GM19238 (cell line): Measurements from ENCODE around the gene ST6GAL1.
"Not testable (repeated sequence)": the region's sequence is repeated elsewhere in the genome, so short reads cannot be mapped to it uniquely, and the experiment has no call there.

Source experiments
- DNase-seq: peaks from one replicate; pipeline ENCODE4 v3.0.0; 2011; ENCODE audit warnings: low spot score; ENCODE audit not compliant: insufficient read length

Gene ST6GAL1

GRCh38 chr3:186967236-186967635, 36.9 kb downstream of the ST6GAL1 start:
- DNase-seq = not testable (repeated sequence)

- no peak for DNase-seq
These were observed 37.4 kb downstream of the ST6GAL1 start for GRCh38 chr3:186967686-186968085.

GRCh38 chr3:186969607-186970006, 39.3 kb downstream of the ST6GAL1 start:
- no peak for DNase-seq

GRCh38 chr3:186971106-186971505, 40.8 kb downstream of the ST6GAL1 start:
- DNase-seq = not testable (repeated sequence)

- DNase-seq = no peak
These were observed 41.3 kb downstream of the ST6GAL1 start for GRCh38 chr3:186971578-186971977.

GRCh38 chr3:186973702-186974101, 43.4 kb downstream of the ST6GAL1 start:
- DNase-seq = no peak

GRCh38 chr3:186974824-186975313, 44.5 kb downstream of the ST6GAL1 start:
- DNase-seq = no peak

GRCh38 chr3:186975726-186976125, 45.4 kb downstream of the ST6GAL1 start:
- no peak for DNase-seq

GRCh38 chr3:186976837-186977750, 46.8 kb downstream of the ST6GAL1 start:
- no peak for DNase-seq

- DNase-seq = no peak
These were observed 48.4 kb downstream of the ST6GAL1 start for GRCh38 chr3:186978712-186979111.

- DNase-seq = no peak
These were observed 49.5 kb downstream of the ST6GAL1 start for GRCh38 chr3:186979852-186980251.

GRCh38 chr3:186980989-186981388, 50.7 kb downstream of the ST6GAL1 start:
- DNase-seq = no peak

- DNase-seq = no peak
These were observed 53.3 kb downstream of the ST6GAL1 start for GRCh38 chr3:186983659-186984058.

GRCh38 chr3:186984064-186984463, 53.7 kb downstream of the ST6GAL1 start:
- DNase-seq = no peak

- DNase-seq = peak; percentile 30
These were observed 55.5 kb downstream of the ST6GAL1 start for GRCh38 chr3:186985661-186986364.

GRCh38 chr3:186986406-186986805, 56.1 kb downstream of the ST6GAL1 start:
- no peak for DNase-seq

GRCh38 chr3:186986816-186987215, 56.5 kb downstream of the ST6GAL1 start:
- DNase-seq = no peak

- DNase-seq = peak; percentile 30
These were observed 58.5 kb downstream of the ST6GAL1 start for GRCh38 chr3:186988806-186989205.

GRCh38 chr3:186989429-186989828, 59.1 kb downstream of the ST6GAL1 start:
- DNase-seq = no peak

GRCh38 chr3:186990277-186990676, 60.0 kb downstream of the ST6GAL1 start:
- DNase-seq = no peak

GRCh38 chr3:186990878-186991308, 60.6 kb downstream of the ST6GAL1 start:
- no peak for DNase-seq

GRCh38 chr3:186991470-186991869, 61.1 kb downstream of the ST6GAL1 start:
- no peak for DNase-seq
